Stimulated activated CD8-positive, alpha-beta memory T cell treated with anti-CD3 and anti-CD28 coated beads, Interleukin-15, amount 100 ng/mL, for 1 hour (primary cell): Measurements from ENCODE around the gene KRT40.
"Not testable (repeated sequence)": the region's sequence is repeated elsewhere in the genome, so short reads cannot be mapped to it uniquely, and the experiment has no call there.

Experiments
- DNase-seq: peaks from one replicate; pipeline ENCODE4 v3.0.0-alpha.2; 2020; ENCODE audit warnings: low read depth

The KRT40 gene

GRCh38 chr17:40984226-40984625 is at the start of gene KRT40:
TSS of gene KRT40 (minus strand) at chr17:40984326. CDS start at chr17:40984273, 53 bp downstream.
- no peak for DNase-seq

GRCh38 chr17:41029633-41030245 is 45.6 kb upstream of the KRT40 start, which contains the start of gene KRTAP1-4:
TSS of gene KRTAP1-4 (minus strand) at chr17:41030195. CDS start at chr17:41030078, 117 bp downstream.
- no peak for DNase-seq

GRCh38 chr17:41026715-41027471 is 42.8 kb upstream of the KRT40 start, which contains the start of gene KRTAP1-5:
TSS of gene KRTAP1-5 (minus strand) at chr17:41027208. CDS start at chr17:41027155, 53 bp downstream.
- no peak for DNase-seq

GRCh38 chr17:41024697-41025096 is 40.6 kb upstream of the KRT40 start:
- no peak for DNase-seq

GRCh38 chr17:41020336-41020735 is 36.2 kb upstream of the KRT40 start:
- DNase-seq, result no peak

GRCh38 chr17:41019415-41019814 is 35.3 kb upstream of the KRT40 start:
- DNase-seq, result no peak

GRCh38 chr17:41018541-41018940 is 34.4 kb upstream of the KRT40 start:
- no peak for DNase-seq

GRCh38 chr17:41016578-41017215 is 32.6 kb upstream of the KRT40 start:
- DNase-seq, result no peak

- DNase-seq, result no peak
These were observed 31.3 kb upstream of the KRT40 start for GRCh38 chr17:41015454-41015853.

GRCh38 chr17:41013606-41014005 is 29.5 kb upstream of the KRT40 start:
- DNase-seq, result no peak

GRCh38 chr17:41013181-41013580 is 29.1 kb upstream of the KRT40 start:
- no peak for DNase-seq

- no peak for DNase-seq
These were observed 28.4 kb upstream of the KRT40 start for GRCh38 chr17:41012326-41013120.

GRCh38 chr17:41010441-41010840 is 26.3 kb upstream of the KRT40 start:
- DNase-seq, result no peak

GRCh38 chr17:41009936-41010335 is 25.8 kb upstream of the KRT40 start:
- no peak for DNase-seq

GRCh38 chr17:41009301-41009760 is 25.2 kb upstream of the KRT40 start:
- no peak for DNase-seq

GRCh38 chr17:41008811-41009210 is 24.7 kb upstream of the KRT40 start, which contains the start of gene KRTAP3-1:
TSS of gene KRTAP3-1 (minus strand) at chr17:41009128. CDS start at chr17:41009074, 54 bp downstream.
- DNase-seq, result no peak

GRCh38 chr17:41004397-41004796 is 20.3 kb upstream of the KRT40 start:
- no peak for DNase-seq

- DNase-seq, result no peak
These were observed 19.8 kb upstream of the KRT40 start for GRCh38 chr17:41003926-41004325.

GRCh38 chr17:41002814-41003213 is 18.7 kb upstream of the KRT40 start:
- DNase-seq, result no peak

- DNase-seq, result no peak
These were observed 17.7 kb upstream of the KRT40 start for GRCh38 chr17:41001795-41002194.

GRCh38 chr17:40999563-40999962 is 15.4 kb upstream of the KRT40 start, which contains the start of gene KRTAP3-2:
TSS of gene KRTAP3-2 (minus strand) at chr17:40999906. CDS start at chr17:40999853, 53 bp downstream.
- DNase-seq, result not testable (repeated sequence)

- DNase-seq, result no peak
These were observed 13.2 kb upstream of the KRT40 start for GRCh38 chr17:40997361-40997760.
